HCT116 (cell line): ENCODE data around the gene CNOT2. TPM values are rescaled to one million over a fixed set of nuclear protein-coding genes. Genes with fewer than 3 reads are reported as not detected.

ENCODE experiments used
- ATAC-seq: fragments of 200-7000 bp; cut with Tn5 transposase; 2 replicates; pipeline ENCODE4 v1.9.1; 2020; ENCODE audit warnings: mild to moderate bottlenecking, moderate library complexity
- BruUV-seq: library from RNA; stranded (reverse); fragments of 400-500 nt; replicated peaks from 2 replicates; lab custom pipeline; 2021; lab: Mats Ljungman, UMichigan
- CTCF ChIA-PET: fragments of 300-600 bp; sonication (Branson Sonifier 250); formaldehyde crosslinking; loops from one replicate; lab custom pipeline; 2021; ENCODE audit warnings: antibody characterized with exemption; lab: Charles Lee
- POLR2A ChIA-PET: fragments of 300-600, 350-600 bp; sonication (Branson Sonifier 250); formaldehyde crosslinking; loops from one replicate; lab custom pipeline; 2021; ENCODE audit warnings: antibody characterized with exemption; lab: Charles Lee
- RAD21 ChIA-PET, 2 experiments: fragments of 300-600 bp; sonication (Branson Sonifier 250); formaldehyde crosslinking; loops; one replicate each; lab custom pipeline; 2023; ENCODE audit warnings: low total read pairs in 2 of 2; ENCODE audit not compliant: uncharacterized antibody in 2 of 2, unreplicated experiment in 2 of 2, low non-redundant PET in 1 of 2; lab: Charles Lee
- DNase-seq: peaks from one replicate; pipeline ENCODE4 v3.0.0-alpha.2; 2010; ENCODE audit warnings: low read depth, low spot score
- H2AFZ ChIP-seq: fragments of 200-600 bp; shearing (Covaris generic), sonication (generic); 2 replicates; pipeline ENCODE4 v1.6.1; 2017; ENCODE audit warnings: low read depth, mixed run types, mixed read lengths, antibody characterized with exemption, low read length; ENCODE audit not compliant: poor library complexity, severe bottlenecking
- H3K27ac ChIP-seq: 2 replicates; pipeline ENCODE4 v1.5.1; 2012; ENCODE audit warnings: low read depth, low read length
- H3K27me3 ChIP-seq: fragments of 200-600 bp; sonication (generic); 2 replicates; pipeline ENCODE4 v1.6.1; 2016; ENCODE audit warnings: mixed run types, low read length, mixed read lengths; ENCODE audit not compliant: insufficient read depth
- H3K36me3 ChIP-seq, 2 experiments: fragments of 200-500 bp in 1 of 2; fragments of 200-600 bp in 1 of 2; sonication (Bioruptor generic) in 1 of 2; sonication (generic) in 1 of 2; 2 replicates each; pipeline versions ENCODE4 v1.5.1 to v1.6.1; 2014 to 2016; ENCODE audit warnings: low read length in 2 of 2, inconsistent platforms in 1 of 2, mixed read lengths in 1 of 2, mixed run types in 1 of 2; ENCODE audit not compliant: insufficient read depth in 2 of 2, control insufficient read depth in 1 of 2
- H3K4me1 ChIP-seq, 2 experiments: fragments of 200-600 bp in 1 of 2; sonication (generic) in 1 of 2; 2 replicates each; pipeline versions ENCODE4 v1.5.1 to v1.6.1; 2012 to 2017; ENCODE audit warnings: low read length in 2 of 2, inconsistent platforms in 1 of 2, mild to moderate bottlenecking in 1 of 2, mixed read lengths in 1 of 2, mixed run types in 1 of 2, moderate library complexity in 1 of 2; ENCODE audit not compliant: insufficient read depth in 2 of 2, control insufficient read depth in 1 of 2
- H3K4me2 ChIP-seq: fragments of 200-600 bp; sonication (generic); 2 replicates; pipeline ENCODE4 v1.6.1; 2017; ENCODE audit warnings: mixed run types, low read length, mixed read lengths
- H3K4me3 ChIP-seq, 2 experiments: fragments of 200-600 bp in 1 of 2; sonication (generic) in 1 of 2; replicated peaks in 1 of 2; 2 replicates each; pipeline ENCODE4 v1.5.1; 2011 to 2016; ENCODE audit warnings: low read length in 2 of 2, control low read depth in 1 of 2, low read depth in 1 of 2, mild to moderate bottlenecking in 1 of 2, mixed read lengths in 1 of 2, mixed run types in 1 of 2
- H3K79me2 ChIP-seq: fragments of 200-600 bp; sonication (generic); 2 replicates; pipeline ENCODE4 v1.6.1; 2017; ENCODE audit warnings: mild to moderate bottlenecking, mixed run types, low read length, moderate library complexity, mixed read lengths; ENCODE audit not compliant: insufficient read depth
- H3K9ac ChIP-seq: fragments of 200-600 bp; sonication (generic); 2 replicates; pipeline ENCODE4 v1.6.1; 2016; ENCODE audit warnings: low read length, mixed read lengths
- H3K9me2 ChIP-seq: fragments of 200-600 bp; sonication (generic), shearing (Covaris generic); 2 replicates; pipeline ENCODE4 v1.6.1; 2017; ENCODE audit warnings: mixed run types, mild to moderate bottlenecking, moderate library complexity; ENCODE audit not compliant: insufficient read depth
- H3K9me3 ChIP-seq, 2 experiments: fragments of 200-500 bp in 1 of 2; fragments of 200-600 bp in 1 of 2; sonication (Bioruptor generic) in 1 of 2; sonication (generic) in 1 of 2; 2 replicates each; pipeline ENCODE4 v1.6.1; 2014 to 2017; ENCODE audit warnings: low read length in 2 of 2, mixed read lengths in 2 of 2, inconsistent platforms in 1 of 2, low read depth in 1 of 2, mild to moderate bottlenecking in 1 of 2, mixed run types in 1 of 2, moderate library complexity in 1 of 2; ENCODE audit not compliant: control insufficient read depth in 1 of 2, insufficient read depth in 1 of 2
- H4K20me1 ChIP-seq: fragments of 200-600 bp; sonication (generic), shearing (Covaris generic); 2 replicates; pipeline ENCODE4 v1.6.1; 2017; ENCODE audit warnings: mixed run types, mild to moderate bottlenecking, moderate library complexity; ENCODE audit not compliant: insufficient read depth
- ATF3 ChIP-seq: IDR thresholded peaks from 2 replicates; pipeline ENCODE4 v1.6.1; 2012
- CEBPB ChIP-seq: IDR thresholded peaks from 2 replicates; pipeline ENCODE4 v1.6.1; 2012; ENCODE audit warnings: low read depth
- ELF1 ChIP-seq: IDR thresholded peaks from 2 replicates; pipeline ENCODE4 v1.6.1; 2012; ENCODE audit warnings: low read depth, borderline replicate concordance
- EZH2 ChIP-seq: fragments of 200-600 bp; sonication (generic); IDR thresholded peaks from 2 replicates; pipeline ENCODE4 v1.6.1; 2017; ENCODE audit warnings: antibody characterized with exemption, mixed run types
- JUND ChIP-seq: IDR thresholded peaks from 2 replicates; pipeline ENCODE4 v1.6.1; 2012
- POLR2AphosphoS5 ChIP-seq: IDR thresholded peaks from 2 replicates; pipeline ENCODE4 v1.6.1; 2011; ENCODE audit warnings: mild to moderate bottlenecking, low read depth, low read length, moderate library complexity
- SIN3A ChIP-seq: IDR thresholded peaks from 2 replicates; pipeline ENCODE4 v1.6.1; 2012; ENCODE audit warnings: low read depth
- SP1 ChIP-seq: IDR thresholded peaks from 2 replicates; pipeline ENCODE4 v1.6.1; 2012; ENCODE audit warnings: low read depth
- TCF7L2 ChIP-seq: IDR thresholded peaks from 2 replicates; pipeline ENCODE4 v1.7.0; 2011; ENCODE audit warnings: borderline replicate concordance, inconsistent platforms; ENCODE audit not compliant: insufficient read depth, insufficient read length; ENCODE audit errors: extremely low read depth
- ZBTB33 ChIP-seq: IDR thresholded peaks from 2 replicates; pipeline ENCODE4 v1.6.1; 2011; ENCODE audit warnings: mild to moderate bottlenecking, low read length, moderate library complexity; ENCODE audit not compliant: insufficient replicate concordance; ENCODE audit errors: extremely low read depth
- ZNF274 ChIP-seq: fragments of 200-500 bp; sonication (Bioruptor generic); IDR thresholded peaks from 2 replicates; pipeline ENCODE4 v1.6.1; 2014; ENCODE audit warnings: mild to moderate bottlenecking, low read depth, low read length, inconsistent platforms
- intact Hi-C: fragments of 100-400 bp; cut with micrococcal nuclease; formaldehyde crosslinking; loops from 2 replicates; pipeline ENCODE4 v1.10.0; 2022
- total RNA-seq: library from RNA; stranded (reverse); gene quantifications from one replicate; pipeline ENCODE4 v1.2.1, GENCODE V29; 2021; ENCODE audit not compliant: unreplicated experiment
- TF ChIP-seq, protein P1 (sequence below), 3 experiments: fragments of 200-600 bp in 1 of 3; sonication (generic) in 1 of 3; IDR thresholded peaks in 2 of 3; conservative IDR thresholded peaks in 1 of 3; 2 replicates each; pipeline ENCODE4 v1.5.1; 2012 to 2017; ENCODE audit warnings: low read depth in 2 of 3, low read length in 2 of 3, antibody characterized with exemption in 1 of 3, borderline replicate concordance in 1 of 3, control low read depth in 1 of 3, mild to moderate bottlenecking in 1 of 3, mixed read lengths in 1 of 3, mixed run types in 1 of 3, moderate library complexity in 1 of 3; ENCODE audit not compliant: insufficient read depth in 1 of 3

The CNOT2 gene
- total RNA-seq, 1 experiment from 2014 or later, result 58.7 TPM

DNA sequence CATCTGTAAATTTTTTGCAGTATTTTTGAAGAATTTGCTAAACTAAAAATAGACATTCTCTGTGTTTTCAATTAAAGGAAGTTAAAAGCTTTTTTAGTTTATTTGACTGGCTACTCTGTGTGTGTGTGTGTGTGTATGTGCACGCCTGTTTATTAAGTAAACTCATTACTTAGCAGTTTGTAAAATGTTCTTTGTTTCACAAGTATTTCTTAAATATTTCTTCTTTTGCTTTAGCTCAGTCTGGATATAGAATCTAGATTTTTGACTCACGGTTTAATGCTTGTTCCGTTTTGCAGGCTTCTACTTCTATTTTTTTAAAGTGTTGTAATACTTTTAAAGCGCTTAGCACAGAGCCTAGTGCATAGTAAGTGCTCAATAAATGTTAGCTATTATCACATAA lies 76.4 kb downstream of the CNOT2 start:
- CTCF ChIA-PET, result no interaction called here
- no peaks in the 10 kb centered on the region for H3K9me3 ChIP-seq
- no peak overlapping the region for H3K9ac ChIP-seq
- H3K4me2 ChIP-seq, result no peak overlapping the region
- H3K9me2 ChIP-seq, result no peaks in the 10 kb centered on the region
- no TSS peak for BruUV-seq
- H4K20me1 ChIP-seq, result peaks cover 6% of the 10 kb centered on the region; the same call in 1 of the 2 replicates
- H3K27me3 ChIP-seq, result no peaks in the 10 kb centered on the region
- intact Hi-C loops, result no loop called here
- no peaks in the 10 kb centered on the region for H3K36me3 ChIP-seq
- ATAC-seq (no peak), DNase-seq (no peak)
- no peak overlapping the region for H3K27ac ChIP-seq
- peaks cover 29% of the 10 kb centered on the region for H3K79me2 ChIP-seq
- H3K4me3 ChIP-seq, result no peak overlapping the region
- TF ChIP-seq ATF3 (no peak), POLR2AphosphoS5 (no peak), CEBPB (no peak), ZBTB33 (no peak)
- H2AFZ ChIP-seq, result no peak overlapping the region
- POLR2A ChIA-PET, result no interaction called here
- RAD21 ChIA-PET, result no interaction called here
- no peaks in the 10 kb centered on the region for H3K4me1 ChIP-seq

- Histone ChIP-seq H3K36me3 (no peaks in the 10 kb centered on the region; a peak in 1 of 4 replicates), H3K9ac (no peak overlapping the region), H3K4me2 (no peak overlapping the region), H3K79me2 (peaks cover 17% of the 10 kb centered on the region), H2AFZ (no peak overlapping the region), H3K4me1 (no peaks in the 10 kb centered on the region), H3K9me2 (no peaks in the 10 kb centered on the region), H4K20me1 (peaks cover 6% of the 10 kb centered on the region; the same call in 1 of the 2 replicates), H3K27ac (no peak overlapping the region), H3K27me3 (no peaks in the 10 kb centered on the region), H3K9me3 (no peaks in the 10 kb centered on the region), H3K4me3 (no peak overlapping the region)
- DNase-seq, result no peak
- ChIA-PET RAD21 (no interaction called here), POLR2A (no interaction called here), CTCF (no interaction called here)
- ATAC-seq, result no peak
- no peak for TF ChIP-seq SP1
- TF ChIP-seq TCF7L2, result no peak
- no peak for TF ChIP-seq CEBPB
- TF ChIP-seq JUND, result no peak
- no peak for TF ChIP-seq ELF1
- no peak for TF ChIP-seq SIN3A
- TF ChIP-seq, protein P1, sequence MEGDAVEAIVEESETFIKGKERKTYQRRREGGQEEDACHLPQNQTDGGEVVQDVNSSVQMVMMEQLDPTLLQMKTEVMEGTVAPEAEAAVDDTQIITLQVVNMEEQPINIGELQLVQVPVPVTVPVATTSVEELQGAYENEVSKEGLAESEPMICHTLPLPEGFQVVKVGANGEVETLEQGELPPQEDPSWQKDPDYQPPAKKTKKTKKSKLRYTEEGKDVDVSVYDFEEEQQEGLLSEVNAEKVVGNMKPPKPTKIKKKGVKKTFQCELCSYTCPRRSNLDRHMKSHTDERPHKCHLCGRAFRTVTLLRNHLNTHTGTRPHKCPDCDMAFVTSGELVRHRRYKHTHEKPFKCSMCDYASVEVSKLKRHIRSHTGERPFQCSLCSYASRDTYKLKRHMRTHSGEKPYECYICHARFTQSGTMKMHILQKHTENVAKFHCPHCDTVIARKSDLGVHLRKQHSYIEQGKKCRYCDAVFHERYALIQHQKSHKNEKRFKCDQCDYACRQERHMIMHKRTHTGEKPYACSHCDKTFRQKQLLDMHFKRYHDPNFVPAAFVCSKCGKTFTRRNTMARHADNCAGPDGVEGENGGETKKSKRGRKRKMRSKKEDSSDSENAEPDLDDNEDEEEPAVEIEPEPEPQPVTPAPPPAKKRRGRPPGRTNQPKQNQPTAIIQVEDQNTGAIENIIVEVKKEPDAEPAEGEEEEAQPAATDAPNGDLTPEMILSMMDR (IDR thresholded peaks at IDR 0.05 in 2 of 3, conservative IDR thresholded peaks at IDR 0.05 in 1 of 3; ENCODE audit: borderline replicate concordance in 1 of 3, insufficient read depth in 1 of 3, low read depth in 2 of 3, low read length in 2 of 3), result no peak
- TF ChIP-seq EZH2, result no peak
- no peak for TF ChIP-seq ZNF274
- intact Hi-C loops, result no loop called here
- no TSS peak for BruUV-seq
Observed at GRCh38 chr12:70321191-70321590, 78.0 kb downstream of the CNOT2 start.
